CD4-positive, alpha-beta T cell treated with Interleukin-4 for 4 hours (primary cell): ENCODE data around the gene FGF13.

Experiments used
- DNase-seq: peaks from one replicate; pipeline ENCODE4 v3.0.0-alpha.2; 2020

FGF13 gene

GRCh38 chrX:138651494-138651893 is 60.0 kb downstream of the FGF13 start:
- no peak for DNase-seq

- DNase-seq = no peak
These were observed 62.9 kb downstream of the FGF13 start for GRCh38 chrX:138648568-138648967.

- DNase-seq = no peak
These were observed 72.5 kb downstream of the FGF13 start for GRCh38 chrX:138638996-138639395.
